Measurements from ENCODE around the gene FBXO21.
"Not testable (repeated sequence)": the region's sequence is repeated elsewhere in the genome, so short reads cannot be mapped to it uniquely, and the experiment has no call there.

Gene FBXO21

DNA sequence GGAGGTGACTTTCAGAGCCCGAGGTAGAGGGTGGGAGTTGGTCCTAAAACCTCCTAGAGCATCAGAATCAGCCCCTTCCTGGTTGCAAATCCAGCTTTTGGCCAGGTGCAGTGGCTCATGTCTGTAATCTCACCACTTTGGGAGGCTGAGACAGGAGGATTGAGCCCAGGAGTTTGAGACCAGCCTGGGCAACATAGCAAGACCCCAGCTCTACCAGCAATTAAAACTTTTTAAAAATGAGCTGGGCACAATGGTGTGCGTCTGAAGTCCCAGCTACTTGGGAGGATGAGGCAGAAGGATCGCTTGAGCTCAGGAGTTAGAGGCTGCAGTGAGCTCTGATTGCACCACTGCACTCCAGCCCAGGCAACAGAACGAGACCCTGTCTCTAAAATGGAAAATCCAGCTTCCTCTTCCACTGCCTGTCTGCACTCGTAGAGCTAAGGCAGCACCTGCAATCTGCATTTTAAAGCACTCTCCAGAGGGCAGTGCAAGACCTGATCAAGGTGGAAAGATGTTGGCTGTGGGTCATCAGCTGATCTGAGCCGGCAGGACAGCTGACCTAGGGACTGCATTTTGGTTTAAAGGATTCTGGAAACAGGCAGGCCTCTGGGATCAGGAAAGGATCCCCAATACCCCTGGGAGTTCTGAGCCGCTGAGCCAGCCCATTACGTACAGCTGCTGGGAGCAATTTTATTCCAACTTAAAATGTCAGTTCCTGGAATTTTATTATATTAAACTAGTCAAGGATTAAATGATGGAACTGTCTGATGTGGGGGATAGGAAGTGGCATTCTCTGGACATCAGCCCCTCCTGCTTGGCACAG lies 89.2 kb downstream of the FBXO21 start:
- no peak for DNase-seq

GRCh38 chr12:117100251-117100650 lies 90.0 kb downstream of the FBXO21 start:
- DNase-seq, result no peak

DNA sequence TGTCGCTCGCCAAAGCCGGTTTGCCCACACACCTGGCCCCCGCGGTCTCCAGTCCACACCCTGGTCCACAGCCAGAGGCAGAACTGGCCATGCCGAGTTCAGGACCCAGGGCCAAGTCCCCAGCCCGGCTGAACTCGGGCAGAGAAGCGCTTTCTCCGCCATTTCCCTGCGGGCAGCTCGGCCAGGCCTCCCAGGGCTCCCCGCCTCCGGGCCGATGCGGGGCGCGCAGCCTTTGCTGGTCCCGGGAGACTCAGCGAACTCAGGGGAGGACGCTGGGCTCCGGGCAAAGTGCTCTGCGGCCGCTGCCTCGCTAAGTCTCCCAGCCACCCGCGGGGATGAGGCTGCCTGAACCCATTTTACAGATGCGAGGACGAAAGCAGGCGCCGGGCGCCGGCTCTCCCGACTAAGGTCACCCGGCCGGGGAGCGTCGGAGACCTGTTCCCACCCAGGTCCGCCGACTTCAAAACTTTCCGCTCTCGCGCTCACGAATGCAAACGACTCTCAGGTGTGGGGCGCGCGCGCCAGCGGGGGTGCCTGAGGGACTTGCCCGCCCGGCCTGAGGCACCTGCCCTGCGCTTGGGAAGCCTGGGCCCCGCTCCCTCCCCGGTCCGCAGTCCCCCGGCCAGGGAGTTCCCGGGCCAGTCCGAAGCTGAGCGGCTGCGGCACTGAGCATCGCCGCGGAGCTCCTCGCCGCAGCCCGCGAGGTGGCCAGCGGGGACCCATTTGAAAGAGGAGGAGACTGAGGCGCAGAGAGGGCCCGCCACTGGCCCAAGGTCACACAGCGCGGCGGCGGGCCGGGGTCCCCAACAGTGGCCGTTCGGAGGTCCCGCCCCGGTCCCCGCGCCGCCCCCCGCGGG lies 91.7 kb downstream of the FBXO21 start:
- DNase-seq, result no peak

DNA sequence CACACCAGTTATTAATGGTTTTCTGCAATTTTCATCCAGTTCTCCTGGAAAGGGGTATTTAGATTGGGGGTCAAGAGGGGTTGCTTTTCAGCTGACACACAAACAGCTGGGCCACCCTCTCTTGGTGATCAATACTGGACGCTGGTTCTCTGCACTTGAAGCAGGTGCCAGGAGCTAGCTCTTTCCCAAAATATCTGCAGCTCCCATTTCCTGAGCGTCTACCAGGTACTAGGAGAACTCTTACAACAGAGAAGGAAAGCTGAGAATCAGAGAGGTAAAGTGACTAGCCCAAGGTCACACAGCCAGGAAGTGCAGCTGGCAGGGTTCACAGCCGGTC lies 92.3 kb downstream of the FBXO21 start:
- DNase-seq, result no peak

- no peak for DNase-seq
Observed at GRCh38 chr12:117097159-117097558, 93.1 kb downstream of the FBXO21 start.

- DNase-seq, result no peak
Observed at GRCh38 chr12:117096501-117097042, 93.7 kb downstream of the FBXO21 start.

- not testable (repeated sequence) for DNase-seq
Observed at GRCh38 chr12:117095191-117095590, 95.1 kb downstream of the FBXO21 start.

- no peak for DNase-seq
Observed at GRCh38 chr12:117093918-117094630, 96.2 kb downstream of the FBXO21 start.

GRCh38 chr12:117093431-117093830 lies 96.8 kb downstream of the FBXO21 start:
- DNase-seq, result no peak

- DNase-seq, result no peak
Observed at GRCh38 chr12:117092886-117093285, 97.4 kb downstream of the FBXO21 start.

DNA sequence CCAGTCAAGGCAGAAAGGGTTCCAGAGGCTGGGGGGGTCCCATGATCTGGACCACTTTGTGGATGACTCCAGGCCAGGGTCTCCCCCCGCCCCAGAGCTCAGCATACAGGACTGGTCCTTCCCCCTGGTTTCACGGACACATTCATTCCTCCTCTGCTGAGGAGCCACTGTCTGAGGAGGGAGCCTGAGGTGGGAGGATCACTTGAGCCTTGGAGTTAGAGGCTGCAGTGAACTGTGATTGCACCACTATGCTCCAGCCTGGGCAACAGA lies 97.8 kb downstream of the FBXO21 start:
- no peak for DNase-seq
